ENCODE measurements around the gene TXNRD3.
"Not testable (repeated sequence)": the region's sequence is repeated elsewhere in the genome, so short reads cannot be mapped to it uniquely, and the experiment has no call there.

TXNRD3 gene

GRCh38 chr3:126599101-126599500 lies 55.8 kb downstream of the TXNRD3 start:
- Histone ChIP-seq H4K20me1 (ENCODE audit: control insufficient read depth, insufficient read depth, low read depth, low read length) (no peaks in the 10 kb centered on the region), H3K9me3 (ENCODE audit: control insufficient read depth, insufficient read depth, low read length) (no peaks in the 10 kb centered on the region), H3K36me3 (ENCODE audit: control insufficient read depth, low read length) (no peaks in the 10 kb centered on the region), H3K79me2 (ENCODE audit: control insufficient read depth, low read length) (no peaks in the 10 kb centered on the region), H3K4me2 (ENCODE audit: low read length) (no peak overlapping the region), H3K4me1 (ENCODE audit: control insufficient read depth, low read length) (no peaks in the 10 kb centered on the region), H3K4me3 (ENCODE audit: low read length) (no peak overlapping the region), H3F3A (ENCODE audit: control insufficient read depth, insufficient read depth) (no peaks in the 10 kb centered on the region), H3K9me2 (replicated peaks; ENCODE audit: control insufficient read depth, low read length) (no peaks in the 10 kb centered on the region), H3K27ac (ENCODE audit: low read depth, low read length) (no peak overlapping the region), H3K27me3 (ENCODE audit: control insufficient read depth, low read length) (peaks cover 10% of the 10 kb centered on the region; the same call in 1 of the 2 replicates)
- TF ChIP-seq EZH2phosphoT487 (IDR thresholded peaks at IDR 0.05; ENCODE audit: borderline replicate concordance, low read length): no peak
- TF ChIP-seq CTCF (IDR thresholded peaks at IDR 0.05; ENCODE audit: low read depth, low read length, poor library complexity, severe bottlenecking): no peak

GRCh38 chr3:126595479-126595878 lies 59.4 kb downstream of the TXNRD3 start:
- H3K9me2 ChIP-seq (replicated peaks; ENCODE audit: control insufficient read depth, low read length); H3F3A ChIP-seq (ENCODE audit: control insufficient read depth, insufficient read depth); H3K4me1 ChIP-seq (ENCODE audit: control insufficient read depth, low read length); H3K36me3 ChIP-seq (ENCODE audit: control insufficient read depth, low read length); H3K9me3 ChIP-seq (ENCODE audit: control insufficient read depth, insufficient read depth, low read length); H3K79me2 ChIP-seq (ENCODE audit: control insufficient read depth, low read length); H3K27ac ChIP-seq (ENCODE audit: low read depth, low read length); H3K4me3 ChIP-seq (ENCODE audit: low read length); H4K20me1 ChIP-seq (ENCODE audit: control insufficient read depth, insufficient read depth, low read depth, low read length); H3K4me2 ChIP-seq (ENCODE audit: low read length): not testable (repeated sequence)
- peaks cover 13% of the 10 kb centered on the region; the same call in 1 of the 2 replicates for H3K27me3 ChIP-seq (ENCODE audit: control insufficient read depth, low read length)

GRCh38 chr3:126591515-126591914 lies 63.4 kb downstream of the TXNRD3 start:
- H3K4me2 ChIP-seq (ENCODE audit: low read length); H3K36me3 ChIP-seq (ENCODE audit: control insufficient read depth, low read length); H3K27me3 ChIP-seq (ENCODE audit: control insufficient read depth, low read length); H3K9me2 ChIP-seq (replicated peaks; ENCODE audit: control insufficient read depth, low read length); H3K4me3 ChIP-seq (ENCODE audit: low read length); H4K20me1 ChIP-seq (ENCODE audit: control insufficient read depth, insufficient read depth, low read depth, low read length); H3K79me2 ChIP-seq (ENCODE audit: control insufficient read depth, low read length); H3K4me1 ChIP-seq (ENCODE audit: control insufficient read depth, low read length); H3K9me3 ChIP-seq (ENCODE audit: control insufficient read depth, insufficient read depth, low read length); H3F3A ChIP-seq (ENCODE audit: control insufficient read depth, insufficient read depth); H3K27ac ChIP-seq (ENCODE audit: low read depth, low read length): not testable (repeated sequence)

- no peaks in the 10 kb centered on the region for H3F3A ChIP-seq (ENCODE audit: control insufficient read depth, insufficient read depth)
- H3K4me1 ChIP-seq (ENCODE audit: control insufficient read depth, low read length): no peaks in the 10 kb centered on the region
- H3K4me3 ChIP-seq (ENCODE audit: low read length): no peak overlapping the region
- no peaks in the 10 kb centered on the region for H3K36me3 ChIP-seq (ENCODE audit: control insufficient read depth, low read length)
- H3K27me3 ChIP-seq (ENCODE audit: control insufficient read depth, low read length): peaks cover 5% of the 10 kb centered on the region
- H3K9me2 ChIP-seq (replicated peaks; ENCODE audit: control insufficient read depth, low read length): no peaks in the 10 kb centered on the region
- H3K27ac ChIP-seq (ENCODE audit: low read depth, low read length): no peak overlapping the region
- H3K4me2 ChIP-seq (ENCODE audit: low read length): no peak overlapping the region
- no peaks in the 10 kb centered on the region for H4K20me1 ChIP-seq (ENCODE audit: control insufficient read depth, insufficient read depth, low read depth, low read length)
- no peaks in the 10 kb centered on the region for H3K9me3 ChIP-seq (ENCODE audit: control insufficient read depth, insufficient read depth, low read length)
- no peak for TF ChIP-seq CTCF (IDR thresholded peaks at IDR 0.05; ENCODE audit: low read depth, low read length, poor library complexity, severe bottlenecking)
- no peak for TF ChIP-seq EZH2phosphoT487 (IDR thresholded peaks at IDR 0.05; ENCODE audit: borderline replicate concordance, low read length)
- no peaks in the 10 kb centered on the region for H3K79me2 ChIP-seq (ENCODE audit: control insufficient read depth, low read length)
Observed at GRCh38 chr3:126582311-126582710, 72.6 kb downstream of the TXNRD3 start.

Data from DOHH2 (cell line).